AG04450 (cell line): ENCODE data around the gene MCM10. TPM values are rescaled to one million over a fixed set of nuclear protein-coding genes. Genes with fewer than 3 reads are reported as not detected.

Source experiments
- CTCF ChIA-PET: fragments of 300-600, 350-600 bp; formaldehyde crosslinking; extraction: SDS; loops from one replicate; lab custom pipeline; 2022; ENCODE audit warnings: antibody characterized with exemption, inconsistent platforms; lab: Charles Lee
- POLR2A ChIA-PET: fragments of 350-600 bp; formaldehyde crosslinking; extraction: SDS; loops from one replicate; lab custom pipeline; 2021; ENCODE audit warnings: antibody characterized with exemption, inconsistent platforms; lab: Yijun Ruan, JAX
- DNase-seq: peaks from one replicate; pipeline ENCODE4 v3.0.0-alpha.2; 2011; ENCODE audit warnings: low read depth, low spot score
- H3K27ac ChIP-seq: one replicate; pipeline ENCODE4 v1.5.1; 2012; ENCODE audit warnings: low read depth, low read length, control low read depth
- H3K27me3 ChIP-seq: one replicate; pipeline ENCODE4 v1.6.0; 2012; ENCODE audit warnings: low read length; ENCODE audit not compliant: control insufficient read depth, insufficient read depth
- H3K4me3 ChIP-seq: 2 replicates; pipeline ENCODE4 v1.5.1; 2011; ENCODE audit warnings: mild to moderate bottlenecking, low read depth, low read length, control low read depth
- H3K9me3 ChIP-seq: 2 replicates; pipeline ENCODE4 v1.5.1; 2012; ENCODE audit warnings: low read length; ENCODE audit not compliant: control insufficient read depth, insufficient read depth
- CTCF ChIP-seq: IDR thresholded peaks from 2 replicates; pipeline ENCODE4 v1.5.1; 2011; ENCODE audit warnings: low read depth, low read length, control low read depth, inconsistent platforms
- polyA plus RNA-seq: library from polyadenylated mRNA; depleted of rRNA; stranded (reverse); fragments of >200 nt; gene quantifications from 2 replicates; pipeline ENCODE4 v1.2.3, GENCODE V29; 2011

The MCM10 gene
- polyA plus RNA-seq, 1 experiment, result 2.6 TPM

DNA sequence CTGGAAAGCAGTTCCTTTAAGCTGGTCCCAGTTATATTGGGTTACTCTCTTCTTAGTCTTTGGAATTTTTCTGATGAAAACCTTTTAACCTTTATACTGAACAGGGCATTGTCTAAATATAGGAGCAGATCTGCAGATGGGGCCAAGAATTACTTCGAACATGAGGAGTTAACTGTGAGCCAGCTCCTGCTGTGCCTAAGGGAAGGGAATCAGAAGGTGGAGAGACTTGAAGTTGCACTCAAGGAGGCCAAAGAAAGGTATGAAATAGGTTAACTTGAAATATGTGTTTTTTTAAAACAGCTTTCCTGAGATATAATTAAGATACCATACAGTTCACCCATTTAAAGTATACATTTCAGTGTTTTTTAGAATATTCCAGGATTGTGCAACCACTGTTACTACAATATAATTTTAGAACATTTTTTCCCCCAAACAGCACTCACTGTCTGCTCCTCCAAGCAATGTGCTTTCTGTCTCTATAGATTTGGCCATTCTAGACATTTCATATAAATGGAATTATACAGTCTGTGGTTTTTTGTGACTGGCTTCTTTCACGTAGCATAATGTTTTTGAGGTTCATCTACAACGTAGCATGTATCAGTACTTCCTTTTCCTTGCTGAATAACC lies 42.5 kb upstream of the MCM10 start:
- no peak for DNase-seq
- ChIA-PET CTCF (interaction anchor here (0.9 kb wide), 1 partner anchor 20 kb away, joined by 3 read pairs; no protein-coding TSS in a partner anchor), POLR2A (no interaction called here)
- Histone ChIP-seq H3K4me3 (no peak overlapping the region), H3K27me3 (no peaks in the 10 kb centered on the region), H3K27ac (no peak overlapping the region), H3K9me3 (no peaks in the 10 kb centered on the region)
- no peak for TF ChIP-seq CTCF

DNA sequence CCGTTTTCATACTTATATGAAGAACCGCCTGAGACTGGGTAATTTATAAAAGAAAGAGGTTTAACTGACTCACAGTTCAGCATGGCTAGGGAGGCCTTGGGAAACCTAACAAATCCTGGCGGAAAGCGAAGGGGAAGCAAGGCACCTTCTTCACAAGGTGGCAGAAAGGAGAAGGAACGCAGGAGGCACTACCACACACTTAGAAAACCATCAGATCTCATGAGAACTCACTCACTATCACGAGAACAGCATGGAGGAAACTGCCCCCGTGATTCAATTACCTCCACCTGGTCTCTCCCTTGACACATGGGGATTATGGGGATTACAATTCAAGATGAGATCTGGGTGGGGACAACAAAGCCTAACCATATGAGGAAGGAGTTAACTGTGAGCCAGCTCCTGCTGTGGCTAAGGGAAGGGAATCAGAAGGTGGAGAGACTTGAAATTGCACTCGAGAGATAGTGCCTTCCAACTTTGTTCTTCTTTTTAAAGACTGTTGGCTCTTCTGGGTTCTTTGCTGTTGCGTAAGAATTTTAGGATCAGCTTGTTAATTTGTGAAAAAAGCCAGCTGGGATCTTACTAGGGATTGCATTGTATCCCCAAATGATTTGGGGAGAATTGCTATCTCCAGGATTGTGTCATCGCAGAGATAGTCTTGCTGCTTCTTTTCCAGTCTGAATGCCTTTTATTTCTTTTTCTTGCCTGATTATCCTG lies 40.4 kb upstream of the MCM10 start:
- POLR2A ChIA-PET, result no interaction called here

DNA sequence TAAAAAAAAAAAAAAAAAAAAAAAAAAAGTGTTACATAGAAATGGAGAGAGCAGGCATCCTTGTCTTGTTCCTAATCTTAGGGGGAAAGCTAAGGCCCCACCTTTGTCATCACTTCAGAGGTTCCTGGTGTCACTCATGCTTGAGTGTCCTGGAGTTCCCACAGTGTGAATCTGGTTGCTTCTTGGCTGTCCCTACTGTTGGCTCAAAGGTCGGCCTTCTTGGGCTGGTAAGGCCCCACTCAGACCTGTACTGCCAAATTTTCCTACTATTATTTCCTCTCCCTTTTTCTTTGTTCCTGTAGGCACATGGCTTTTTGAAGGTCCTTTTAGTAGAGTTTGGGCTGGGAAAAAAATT lies 39.9 kb upstream of the MCM10 start:
- ChIA-PET CTCF (interaction anchor here (0.6 kb wide), 1 partner anchor 519 kb away, joined by 4 read pairs; no protein-coding TSS in a partner anchor), POLR2A (no interaction called here)
- Histone ChIP-seq H3K4me3 (no peak overlapping the region), H3K9me3 (no peaks in the 10 kb centered on the region), H3K27me3 (no peaks in the 10 kb centered on the region), H3K27ac (no peak overlapping the region)
- no peak for DNase-seq
- no peak for TF ChIP-seq CTCF

More for the DNA sequence above, 40.4 kb upstream of the MCM10 start:
- Histone ChIP-seq H3K9me3 (no peaks in the 10 kb centered on the region), H3K4me3 (no peak overlapping the region), H3K27me3 (no peaks in the 10 kb centered on the region), H3K27ac (no peak overlapping the region)
- CTCF ChIA-PET, result interaction anchor here (0.6 kb wide), 1 partner anchor 520 kb away, joined by 4 read pairs; no protein-coding TSS in a partner anchor
- DNase-seq, result no peak
- no peak for TF ChIP-seq CTCF

GRCh38 chr10:13136651-13137050 lies 24.7 kb upstream of the MCM10 start:
- POLR2A ChIA-PET, result no interaction called here
- no peak for DNase-seq
- H3K27ac ChIP-seq, result no peak overlapping the region
- CTCF ChIA-PET, result no interaction called here
- no peaks in the 10 kb centered on the region for H3K9me3 ChIP-seq
- no peaks in the 10 kb centered on the region for H3K27me3 ChIP-seq
- no peak for TF ChIP-seq CTCF
- H3K4me3 ChIP-seq, result no peak overlapping the region

- no peak for TF ChIP-seq CTCF
- CTCF ChIA-PET, result interaction anchor here (0.6 kb wide), 1 partner anchor 165 kb away, joined by 4 read pairs; no protein-coding TSS in a partner anchor
- H3K9me3 ChIP-seq, result no peaks in the 10 kb centered on the region
- POLR2A ChIA-PET, result no interaction called here
- no peaks in the 10 kb centered on the region for H3K27me3 ChIP-seq
- no peak overlapping the region for H3K27ac ChIP-seq
- DNase-seq, result no peak
- H3K4me3 ChIP-seq, result no peak overlapping the region
Measured at GRCh38 chr10:13139150-13139549, 22.2 kb upstream of the MCM10 start.
